GM12878 (cell line): ENCODE measurements around the gene ARHGDIA. TPM values are rescaled to one million over a fixed set of nuclear protein-coding genes. Genes with fewer than 3 reads are reported as not detected.

Experiments used
- ATAC-seq: fragments of 200-7000 bp; cut with Tn5 transposase; 3 replicates; pipeline ENCODE4 v1.9.1; 2020; ENCODE audit warnings: mild to moderate bottlenecking, moderate library complexity
- BruUV-seq: library from RNA; stranded (reverse); fragments of 400-500 nt; replicated peaks from 2 replicates; lab custom pipeline; 2021; lab: Mats Ljungman, UMichigan
- CTCF ChIA-PET: fragments of 300-600 bp; sonication (Branson Sonifier 250); formaldehyde crosslinking; extraction: SDS; loops from one replicate; lab custom pipeline; 2021; ENCODE audit warnings: inconsistent platforms; lab: Yijun Ruan, JAX
- POLR2A ChIA-PET: fragments of 350-600 bp; formaldehyde crosslinking; extraction: SDS; loops from one replicate; lab custom pipeline; 2021; ENCODE audit warnings: inconsistent platforms; lab: Charles Lee
- RAD21 ChIA-PET: fragments of 300-600 bp; sonication (Branson Sonifier 250); formaldehyde crosslinking; loops from one replicate; lab custom pipeline; 2023; ENCODE audit warnings: antibody characterized with exemption; ENCODE audit not compliant: unreplicated experiment; lab: Charles Lee
- SMC1A ChIA-PET: fragments of 300-600 bp; sonication (Branson Sonifier 250); formaldehyde crosslinking; loops from one replicate; lab custom pipeline; 2023; ENCODE audit not compliant: unreplicated experiment, uncharacterized antibody; lab: Charles Lee
- DNase-seq: peaks from one replicate; pipeline ENCODE4 v3.0.0-alpha.2; 2011; ENCODE audit warnings: low read depth, low spot score
- FAIRE-seq: peaks from 3 replicates; lab custom pipeline; 2011; peaks lifted over from hg19 to GRCh38; lab: Jason Lieb, UNC
- H2AFZ ChIP-seq: 2 replicates; pipeline ENCODE4 v1.6.0; 2011; ENCODE audit warnings: low read depth, low read length, control low read depth; ENCODE audit not compliant: control insufficient read depth
- H3K27ac ChIP-seq: 2 replicates; pipeline ENCODE4 v1.5.1; 2011; ENCODE audit warnings: control low read depth; ENCODE audit not compliant: control insufficient read depth, insufficient read depth
- H3K27me3 ChIP-seq, 2 experiments: replicated peaks in 1 of 2; 2 replicates each; pipeline versions ENCODE4 v1.6.0 to v1.6.1; 2011; ENCODE audit warnings: low read length in 1 of 2; ENCODE audit not compliant: control insufficient read depth in 2 of 2, insufficient read depth in 2 of 2
- H3K36me3 ChIP-seq, 2 experiments: 2 replicates each; pipeline ENCODE4 v1.5.1; 2011; ENCODE audit warnings: low read length in 1 of 2; ENCODE audit not compliant: control insufficient read depth in 2 of 2, insufficient read depth in 2 of 2
- H3K4me1 ChIP-seq: 2 replicates; pipeline ENCODE4 v1.6.1; 2011; ENCODE audit warnings: mild to moderate bottlenecking, low read length, moderate library complexity, mixed read lengths; ENCODE audit not compliant: control insufficient read depth, insufficient read depth
- H3K4me2 ChIP-seq: 2 replicates; pipeline ENCODE4 v1.6.0; 2011; ENCODE audit warnings: control low read depth; ENCODE audit not compliant: control insufficient read depth, insufficient read depth
- H3K4me3 ChIP-seq: fragments of 200-600 bp; sonication (generic); 2 replicates; pipeline ENCODE4 v1.5.1; 2016
- H3K79me2 ChIP-seq: 2 replicates; pipeline ENCODE4 v1.6.0; 2011; ENCODE audit warnings: low read length; ENCODE audit not compliant: control insufficient read depth, insufficient read depth
- H3K9ac ChIP-seq: 2 replicates; pipeline ENCODE4 v1.8.0; 2011; ENCODE audit warnings: low read length, control low read depth, mixed read lengths; ENCODE audit not compliant: control insufficient read depth, insufficient read depth
- H3K9me3 ChIP-seq: replicated peaks from 3 replicates; pipeline ENCODE4 v1.5.1; 2011; ENCODE audit warnings: mild to moderate bottlenecking, low read length; ENCODE audit not compliant: control insufficient read depth, insufficient read depth
- H4K20me1 ChIP-seq: 2 replicates; pipeline ENCODE4 v1.6.0; 2011; ENCODE audit not compliant: control insufficient read depth, insufficient read depth
- MXI1 ChIP-seq: fragments of 150-350 bp; IDR thresholded peaks from 2 replicates; pipeline ENCODE4 v1.6.1; 2011; ENCODE audit warnings: low read depth, mild to moderate bottlenecking, inconsistent platforms, low read length, improper control_type of control experiment
- NR2C2 ChIP-seq: IDR thresholded peaks from 2 replicates; pipeline ENCODE4 v1.6.1; 2011; ENCODE audit warnings: borderline replicate concordance, low read depth; ENCODE audit not compliant: control insufficient read depth, insufficient read length
- POLR2A ChIP-seq: IDR thresholded peaks from 2 replicates; pipeline ENCODE4 v1.6.1; 2011; ENCODE audit warnings: low read depth, mild to moderate bottlenecking, low read length
- WGBS: methylation state at CpG from one replicate; pipeline ENCODE4 v1.1.6; 2016; ENCODE audit warnings: low lambda C conversion rate; ENCODE audit not compliant: insufficient replicate concordance, insufficient coverage; ENCODE audit errors: missing lambda C conversion rate; 5-methylcytosine and 5-hydroxymethylcytosine counted together
- in situ Hi-C: fragments of 300-500 bp; cut with MboI; formaldehyde crosslinking; loops from 9 replicates; pipeline ENCODE4 v1.14.3; 2018; ENCODE audit warnings: mixed read lengths
- intact Hi-C: fragments of 100-400 bp; cut with micrococcal nuclease; formaldehyde crosslinking; loops from one replicate; pipeline ENCODE4 v1.14.2; 2022; ENCODE audit not compliant: unreplicated experiment
- polyA plus RNA-seq, 11 experiments: library from polyadenylated mRNA; depleted of rRNA in 4 of 11; unstranded in 6 of 11; stranded (reverse) in 5 of 11; fragments of >200 nt; fragmentation: Nextera tagmentation in 4 of 11; fragmentation: Illumina TruSeq in 1 of 11; extraction: Ambion mirVana in 4 of 11; extraction: Trizol in 1 of 11; gene quantifications; 1 replicate in 1 of 11; 2 replicates in 10 of 11; pipeline versions ENCODE4 v1.2.1 to v1.2.3, GENCODE V29; 2011 to 2016; ENCODE audit warnings: inconsistent platforms in 2 of 11, missing spikeins in 2 of 11, low read depth in 1 of 11
- total RNA-seq, 4 experiments: library from RNA; depleted of rRNA in 3 of 4; stranded (reverse); fragments of >200 nt in 3 of 4; fragmentation: Illumina TruSeq in 1 of 4; extraction: Trizol in 1 of 4; gene quantifications; 2 replicates each; pipeline versions ENCODE4 v1.2.1 to v1.2.3, GENCODE V29; 2013 to 2021
- TF ChIP-seq, protein P1 (sequence below): IDR thresholded peaks from 2 replicates; pipeline ENCODE4 v1.6.1; 2011; ENCODE audit warnings: low read depth, mild to moderate bottlenecking, low read length, moderate library complexity, borderline replicate concordance; ENCODE audit errors: extremely low read depth

ARHGDIA gene
- total and polyA plus RNA-seq, 10 of the 15 experiments (the other 5 are each of a cell fraction or from before 2014, with no cell fraction given): 17.9 to 552 (median 169) TPM

DNA sequence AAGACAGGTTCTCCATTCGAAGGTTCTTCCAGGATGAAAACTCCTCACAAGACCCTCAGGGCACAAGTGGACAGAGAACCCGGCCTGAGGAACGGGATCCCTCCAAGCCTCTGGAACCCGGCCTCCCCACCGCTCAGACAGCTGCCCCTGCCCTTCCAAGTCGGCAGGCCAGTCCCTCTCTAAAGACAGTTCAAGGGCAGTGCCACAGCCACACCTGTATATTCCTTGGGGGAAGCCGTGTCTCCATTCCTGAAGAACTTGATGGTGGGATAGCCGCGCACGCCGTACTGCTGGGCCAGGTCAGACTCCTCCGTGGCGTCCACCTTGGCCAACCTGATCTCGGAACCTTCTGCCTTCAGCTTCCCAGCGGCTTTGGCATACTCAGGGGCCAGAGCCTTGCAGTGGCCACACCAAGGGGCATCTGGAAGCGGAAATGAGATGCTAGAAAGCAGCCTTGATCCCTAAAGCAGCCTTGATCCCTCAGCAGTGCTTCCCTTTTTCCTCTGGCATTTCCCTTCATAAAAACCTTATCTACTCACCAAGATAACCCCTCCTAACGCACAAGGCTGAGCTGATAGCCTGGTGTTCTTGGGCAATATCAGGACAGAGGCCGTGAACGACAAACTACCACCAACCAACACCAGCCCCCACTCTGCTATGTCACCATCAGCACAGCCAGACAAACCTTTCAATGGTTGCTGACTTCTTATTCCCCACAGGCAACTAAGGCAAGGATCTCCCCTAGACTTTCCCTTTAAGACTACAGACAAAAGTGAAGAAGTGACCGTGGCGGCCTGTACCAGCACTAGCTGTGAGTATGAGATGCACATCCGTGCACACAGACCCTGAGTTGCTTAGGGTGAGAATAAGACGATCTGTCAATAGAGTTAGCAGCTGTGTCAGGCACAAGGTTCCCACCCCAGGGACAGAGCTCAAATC, 11.9 kb downstream of the ARHGDIA start:
- DNase-seq (no peak), ATAC-seq (no peak), FAIRE-seq (peak; percentile 86)
- ChIA-PET CTCF (interaction anchor here (0.7 to 1.4 kb wide), 3 partner anchors 10 to 124 kb away, joined by 3 to 5 read pairs (median 4); partner anchors contain the start of gene MCRIP1), SMC1A (interaction anchor here (0.8 to 1.5 kb wide), 3 partner anchors 26 to 179 kb away, joined by 3 to 6 read pairs (median 3); partner anchors contain the start of gene MCRIP1), RAD21 (no interaction called here), POLR2A (interaction anchor here (0.5 to 1.9 kb wide), 3 partner anchors 10 to 131 kb away, joined by 3 to 15 read pairs (median 10); partner anchors contain the start of gene MCRIP1)
- Histone ChIP-seq H3K36me3 (peaks cover 11 to 35% of the 10 kb centered on the region in 2 experiments), H3K9ac (peak overlapping the region; percentile 99), H3K4me2 (peak overlapping the region; percentile 91), H3K4me1 (peaks cover 23% of the 10 kb centered on the region), H3K9me3 (no peaks in the 10 kb centered on the region), H3K4me3 (peak overlapping the region; percentile 100), H3K27me3 (no peaks in the 10 kb centered on the region), H2AFZ (no peak overlapping the region), H3K27ac (peak overlapping the region; percentile 87), H3K79me2 (peaks cover 69% of the 10 kb centered on the region), H4K20me1 (peaks cover 3% of the 10 kb centered on the region; the same call in 1 of the 2 replicates)
- TSS peak; percentile 74 for BruUV-seq
- in situ Hi-C loops (no loop called here), intact Hi-C loops (no loop called here)
- TF ChIP-seq NR2C2 (no peak), POLR2A (peak; percentile 30), MXI1 (0 out of 2 replicates have a peak, but pooled peaks have one; percentile 18)
- TF ChIP-seq, protein P1, sequence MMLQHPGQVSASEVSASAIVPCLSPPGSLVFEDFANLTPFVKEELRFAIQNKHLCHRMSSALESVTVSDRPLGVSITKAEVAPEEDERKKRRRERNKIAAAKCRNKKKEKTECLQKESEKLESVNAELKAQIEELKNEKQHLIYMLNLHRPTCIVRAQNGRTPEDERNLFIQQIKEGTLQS: no peak
- 61% methylated on average over 23 of the region's 23 CpGs for WGBS
